HG02759 (cell line): Measurements from ENCODE around the gene IFT74.
"Not testable (repeated sequence)": the region's sequence is repeated elsewhere in the genome, so short reads cannot be mapped to it uniquely, and the experiment has no call there.

ENCODE experiments used
- ATAC-seq: cut with Tn5 transposase; IDR thresholded peaks from one replicate; pipeline ENCODE4 v1.9.1; 2021; ENCODE audit warnings: mild to moderate bottlenecking, moderate library complexity; ENCODE audit not compliant: unreplicated experiment

Gene IFT74

GRCh38 chr9:27065288-27065687 lies 109.1 kb downstream of the IFT74 start:
- ATAC-seq = no peak

- no peak for ATAC-seq
Measured at GRCh38 chr9:27073841-27074728, 117.9 kb downstream of the IFT74 start.

- ATAC-seq = no peak
Measured at GRCh38 chr9:27078685-27079084, 122.5 kb downstream of the IFT74 start.

- no peak for ATAC-seq
Measured at GRCh38 chr9:27085456-27085855, 129.2 kb downstream of the IFT74 start.

GRCh38 chr9:27086818-27087680 lies 130.8 kb downstream of the IFT74 start:
- no peak for ATAC-seq

GRCh38 chr9:27088981-27089380 lies 132.8 kb downstream of the IFT74 start:
- no peak for ATAC-seq

- ATAC-seq = no peak
Measured at GRCh38 chr9:27089706-27090105, 133.5 kb downstream of the IFT74 start.

- ATAC-seq = no peak
Measured at GRCh38 chr9:27090231-27090630, 134.0 kb downstream of the IFT74 start.

GRCh38 chr9:27090711-27091110 lies 134.5 kb downstream of the IFT74 start:
- ATAC-seq = no peak

GRCh38 chr9:27092496-27092895 lies 136.3 kb downstream of the IFT74 start:
- not testable (repeated sequence) for ATAC-seq

GRCh38 chr9:27093384-27094067 lies 137.3 kb downstream of the IFT74 start:
- not testable (repeated sequence) for ATAC-seq

- no peak for ATAC-seq
Measured at GRCh38 chr9:27094640-27095298, 138.6 kb downstream of the IFT74 start.

- ATAC-seq = no peak
Measured at GRCh38 chr9:27107241-27107640, 151.0 kb downstream of the IFT74 start.

GRCh38 chr9:27108981-27109541 lies 152.8 kb downstream of the IFT74 start, which contains the start of gene TEK:
TEK (plus strand) TSS chr9:27109225; CDS start chr9:27109591, 366 bp downstream.
- no peak for ATAC-seq

- ATAC-seq = no peak
Measured at GRCh38 chr9:27109621-27110020, 153.4 kb downstream of the IFT74 start.

GRCh38 chr9:27110181-27110580 lies 154.0 kb downstream of the IFT74 start:
- no peak for ATAC-seq

GRCh38 chr9:27112235-27112634 lies 156.0 kb downstream of the IFT74 start:
- ATAC-seq = no peak
